ENCODE results near the gene DNER. TPM values are rescaled to one million over a fixed set of nuclear protein-coding genes. Genes with fewer than 3 reads are reported as not detected.

DNER gene
- total and polyA plus RNA-seq, 2 experiments from 2014 or later = 4.7 to 8.8 TPM

DNA sequence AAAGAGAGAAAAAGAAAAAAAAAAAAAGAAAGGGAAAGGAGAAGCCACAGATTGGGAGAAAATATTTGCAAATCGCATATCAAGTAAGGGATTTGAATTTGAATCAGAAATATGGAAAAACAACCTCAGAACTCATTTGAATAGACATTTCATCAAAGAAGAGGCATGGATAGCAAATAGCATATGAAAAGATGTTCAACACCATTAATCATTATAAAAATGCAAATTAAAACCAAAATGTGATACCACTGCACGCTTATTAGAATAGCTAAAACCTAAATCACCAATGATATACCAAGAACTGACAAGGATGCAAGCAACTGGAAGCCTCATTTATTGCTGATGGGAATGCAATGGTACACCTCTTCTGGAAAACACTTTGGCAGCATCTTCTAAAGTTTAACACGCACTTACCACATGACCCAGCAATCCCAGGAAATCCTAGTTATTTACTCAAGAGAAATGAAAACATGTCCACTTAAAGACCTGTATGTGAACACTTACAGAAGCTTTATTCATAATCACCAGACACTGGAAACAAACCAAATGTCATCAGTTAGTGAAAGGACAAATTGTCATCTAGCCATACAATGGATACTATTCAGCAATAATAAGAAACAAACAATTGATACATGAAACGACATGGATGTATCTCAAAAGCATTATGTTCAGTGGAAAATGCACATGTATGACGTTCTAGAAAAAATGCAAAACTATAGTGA, 10.3 kb downstream of the DNER start (continued):
- TF ChIP-seq, protein P1, sequence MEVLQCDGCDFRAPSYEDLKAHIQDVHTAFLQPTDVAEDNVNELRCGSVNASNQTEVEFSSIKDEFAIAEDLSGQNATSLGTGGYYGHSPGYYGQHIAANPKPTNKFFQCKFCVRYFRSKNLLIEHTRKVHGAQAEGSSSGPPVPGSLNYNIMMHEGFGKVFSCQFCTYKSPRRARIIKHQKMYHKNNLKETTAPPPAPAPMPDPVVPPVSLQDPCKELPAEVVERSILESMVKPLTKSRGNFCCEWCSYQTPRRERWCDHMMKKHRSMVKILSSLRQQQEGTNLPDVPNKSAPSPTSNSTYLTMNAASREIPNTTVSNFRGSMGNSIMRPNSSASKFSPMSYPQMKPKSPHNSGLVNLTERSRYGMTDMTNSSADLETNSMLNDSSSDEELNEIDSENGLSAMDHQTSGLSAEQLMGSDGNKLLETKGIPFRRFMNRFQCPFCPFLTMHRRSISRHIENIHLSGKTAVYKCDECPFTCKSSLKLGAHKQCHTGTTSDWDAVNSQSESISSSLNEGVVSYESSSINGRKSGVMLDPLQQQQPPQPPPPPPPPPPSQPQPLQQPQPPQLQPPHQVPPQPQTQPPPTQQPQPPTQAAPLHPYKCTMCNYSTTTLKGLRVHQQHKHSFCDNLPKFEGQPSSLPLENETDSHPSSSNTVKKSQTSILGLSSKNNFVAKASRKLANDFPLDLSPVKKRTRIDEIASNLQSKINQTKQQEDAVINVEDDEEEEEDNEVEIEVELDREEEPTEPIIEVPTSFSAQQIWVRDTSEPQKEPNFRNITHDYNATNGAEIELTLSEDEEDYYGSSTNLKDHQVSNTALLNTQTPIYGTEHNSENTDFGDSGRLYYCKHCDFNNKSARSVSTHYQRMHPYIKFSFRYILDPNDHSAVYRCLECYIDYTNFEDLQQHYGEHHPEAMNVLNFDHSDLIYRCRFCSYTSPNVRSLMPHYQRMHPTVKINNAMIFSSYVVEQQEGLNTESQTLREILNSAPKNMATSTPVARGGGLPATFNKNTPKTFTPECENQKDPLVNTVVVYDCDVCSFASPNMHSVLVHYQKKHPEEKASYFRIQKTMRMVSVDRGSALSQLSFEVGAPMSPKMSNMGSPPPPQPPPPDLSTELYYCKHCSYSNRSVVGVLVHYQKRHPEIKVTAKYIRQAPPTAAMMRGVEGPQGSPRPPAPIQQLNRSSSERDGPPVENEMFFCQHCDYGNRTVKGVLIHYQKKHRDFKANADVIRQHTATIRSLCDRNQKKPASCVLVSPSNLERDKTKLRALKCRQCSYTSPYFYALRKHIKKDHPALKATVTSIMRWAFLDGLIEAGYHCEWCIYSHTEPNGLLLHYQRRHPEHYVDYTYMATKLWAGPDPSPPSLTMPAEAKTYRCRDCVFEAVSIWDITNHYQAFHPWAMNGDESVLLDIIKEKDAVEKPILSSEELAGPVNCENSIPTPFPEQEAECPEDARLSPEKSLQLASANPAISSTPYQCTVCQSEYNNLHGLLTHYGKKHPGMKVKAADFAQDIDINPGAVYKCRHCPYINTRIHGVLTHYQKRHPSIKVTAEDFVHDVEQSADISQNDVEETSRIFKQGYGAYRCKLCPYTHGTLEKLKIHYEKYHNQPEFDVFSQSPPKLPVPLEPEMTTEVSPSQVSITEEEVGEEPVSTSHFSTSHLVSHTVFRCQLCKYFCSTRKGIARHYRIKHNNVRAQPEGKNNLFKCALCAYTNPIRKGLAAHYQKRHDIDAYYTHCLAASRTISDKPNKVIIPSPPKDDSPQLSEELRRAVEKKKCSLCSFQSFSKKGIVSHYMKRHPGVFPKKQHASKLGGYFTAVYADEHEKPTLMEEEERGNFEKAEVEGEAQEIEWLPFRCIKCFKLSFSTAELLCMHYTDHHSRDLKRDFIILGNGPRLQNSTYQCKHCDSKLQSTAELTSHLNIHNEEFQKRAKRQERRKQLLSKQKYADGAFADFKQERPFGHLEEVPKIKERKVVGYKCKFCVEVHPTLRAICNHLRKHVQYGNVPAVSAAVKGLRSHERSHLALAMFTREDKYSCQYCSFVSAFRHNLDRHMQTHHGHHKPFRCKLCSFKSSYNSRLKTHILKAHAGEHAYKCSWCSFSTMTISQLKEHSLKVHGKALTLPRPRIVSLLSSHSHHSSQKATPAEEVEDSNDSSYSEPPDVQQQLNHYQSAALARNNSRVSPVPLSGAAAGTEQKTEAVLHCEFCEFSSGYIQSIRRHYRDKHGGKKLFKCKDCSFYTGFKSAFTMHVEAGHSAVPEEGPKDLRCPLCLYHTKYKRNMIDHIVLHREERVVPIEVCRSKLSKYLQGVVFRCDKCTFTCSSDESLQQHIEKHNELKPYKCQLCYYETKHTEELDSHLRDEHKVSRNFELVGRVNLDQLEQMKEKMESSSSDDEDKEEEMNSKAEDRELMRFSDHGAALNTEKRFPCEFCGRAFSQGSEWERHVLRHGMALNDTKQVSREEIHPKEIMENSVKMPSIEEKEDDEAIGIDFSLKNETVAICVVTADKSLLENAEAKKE (CRISPR knock-in tag; IDR thresholded peaks at IDR 0.05) = no peak
- TF ChIP-seq ZNF114 (CRISPR knock-in tag; IDR thresholded peaks at IDR 0.05) = no peak
- TF ChIP-seq, protein P2, sequence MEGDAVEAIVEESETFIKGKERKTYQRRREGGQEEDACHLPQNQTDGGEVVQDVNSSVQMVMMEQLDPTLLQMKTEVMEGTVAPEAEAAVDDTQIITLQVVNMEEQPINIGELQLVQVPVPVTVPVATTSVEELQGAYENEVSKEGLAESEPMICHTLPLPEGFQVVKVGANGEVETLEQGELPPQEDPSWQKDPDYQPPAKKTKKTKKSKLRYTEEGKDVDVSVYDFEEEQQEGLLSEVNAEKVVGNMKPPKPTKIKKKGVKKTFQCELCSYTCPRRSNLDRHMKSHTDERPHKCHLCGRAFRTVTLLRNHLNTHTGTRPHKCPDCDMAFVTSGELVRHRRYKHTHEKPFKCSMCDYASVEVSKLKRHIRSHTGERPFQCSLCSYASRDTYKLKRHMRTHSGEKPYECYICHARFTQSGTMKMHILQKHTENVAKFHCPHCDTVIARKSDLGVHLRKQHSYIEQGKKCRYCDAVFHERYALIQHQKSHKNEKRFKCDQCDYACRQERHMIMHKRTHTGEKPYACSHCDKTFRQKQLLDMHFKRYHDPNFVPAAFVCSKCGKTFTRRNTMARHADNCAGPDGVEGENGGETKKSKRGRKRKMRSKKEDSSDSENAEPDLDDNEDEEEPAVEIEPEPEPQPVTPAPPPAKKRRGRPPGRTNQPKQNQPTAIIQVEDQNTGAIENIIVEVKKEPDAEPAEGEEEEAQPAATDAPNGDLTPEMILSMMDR (conservative IDR thresholded peaks at IDR 0.05; ENCODE audit: low read depth in 2 of 2) = no peak
- TF ChIP-seq, protein P3, sequence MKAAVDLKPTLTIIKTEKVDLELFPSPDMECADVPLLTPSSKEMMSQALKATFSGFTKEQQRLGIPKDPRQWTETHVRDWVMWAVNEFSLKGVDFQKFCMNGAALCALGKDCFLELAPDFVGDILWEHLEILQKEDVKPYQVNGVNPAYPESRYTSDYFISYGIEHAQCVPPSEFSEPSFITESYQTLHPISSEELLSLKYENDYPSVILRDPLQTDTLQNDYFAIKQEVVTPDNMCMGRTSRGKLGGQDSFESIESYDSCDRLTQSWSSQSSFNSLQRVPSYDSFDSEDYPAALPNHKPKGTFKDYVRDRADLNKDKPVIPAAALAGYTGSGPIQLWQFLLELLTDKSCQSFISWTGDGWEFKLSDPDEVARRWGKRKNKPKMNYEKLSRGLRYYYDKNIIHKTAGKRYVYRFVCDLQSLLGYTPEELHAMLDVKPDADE (IDR thresholded peaks at IDR 0.05) = no peak
- TF ChIP-seq, protein P4, sequence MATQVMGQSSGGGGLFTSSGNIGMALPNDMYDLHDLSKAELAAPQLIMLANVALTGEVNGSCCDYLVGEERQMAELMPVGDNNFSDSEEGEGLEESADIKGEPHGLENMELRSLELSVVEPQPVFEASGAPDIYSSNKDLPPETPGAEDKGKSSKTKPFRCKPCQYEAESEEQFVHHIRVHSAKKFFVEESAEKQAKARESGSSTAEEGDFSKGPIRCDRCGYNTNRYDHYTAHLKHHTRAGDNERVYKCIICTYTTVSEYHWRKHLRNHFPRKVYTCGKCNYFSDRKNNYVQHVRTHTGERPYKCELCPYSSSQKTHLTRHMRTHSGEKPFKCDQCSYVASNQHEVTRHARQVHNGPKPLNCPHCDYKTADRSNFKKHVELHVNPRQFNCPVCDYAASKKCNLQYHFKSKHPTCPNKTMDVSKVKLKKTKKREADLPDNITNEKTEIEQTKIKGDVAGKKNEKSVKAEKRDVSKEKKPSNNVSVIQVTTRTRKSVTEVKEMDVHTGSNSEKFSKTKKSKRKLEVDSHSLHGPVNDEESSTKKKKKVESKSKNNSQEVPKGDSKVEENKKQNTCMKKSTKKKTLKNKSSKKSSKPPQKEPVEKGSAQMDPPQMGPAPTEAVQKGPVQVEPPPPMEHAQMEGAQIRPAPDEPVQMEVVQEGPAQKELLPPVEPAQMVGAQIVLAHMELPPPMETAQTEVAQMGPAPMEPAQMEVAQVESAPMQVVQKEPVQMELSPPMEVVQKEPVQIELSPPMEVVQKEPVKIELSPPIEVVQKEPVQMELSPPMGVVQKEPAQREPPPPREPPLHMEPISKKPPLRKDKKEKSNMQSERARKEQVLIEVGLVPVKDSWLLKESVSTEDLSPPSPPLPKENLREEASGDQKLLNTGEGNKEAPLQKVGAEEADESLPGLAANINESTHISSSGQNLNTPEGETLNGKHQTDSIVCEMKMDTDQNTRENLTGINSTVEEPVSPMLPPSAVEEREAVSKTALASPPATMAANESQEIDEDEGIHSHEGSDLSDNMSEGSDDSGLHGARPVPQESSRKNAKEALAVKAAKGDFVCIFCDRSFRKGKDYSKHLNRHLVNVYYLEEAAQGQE (IDR thresholded peaks at IDR 0.05; ENCODE audit: unreplicated experiment) = no peak

Measured in GM23338 (cell line).